BJ (cell line): ENCODE results near the gene DKKL1. TPM values are rescaled to one million over a fixed set of nuclear protein-coding genes. Genes with fewer than 3 reads are reported as not detected.
A peak's percentile ranks its signal among the peaks of the same experiment; 100 is the strongest.
"Not testable (repeated sequence)": the region's sequence is repeated elsewhere in the genome, so short reads cannot be mapped to it uniquely, and the experiment has no call there.

ENCODE experiments used
- CTCF ChIA-PET: fragments of 350-600 bp; formaldehyde crosslinking; extraction: SDS; loops from one replicate; lab custom pipeline; 2021; ENCODE audit warnings: antibody characterized with exemption, inconsistent platforms; lab: Yijun Ruan, JAX
- POLR2A ChIA-PET: fragments of 300-600 bp; sonication (Branson Sonifier 250); formaldehyde crosslinking; extraction: SDS; loops from one replicate; lab custom pipeline; 2021; ENCODE audit warnings: antibody characterized with exemption; lab: Charles Lee
- DNase-seq: peaks from one replicate; pipeline ENCODE4 v3.0.0-alpha.2; 2011; ENCODE audit warnings: low read depth
- H3K27me3 ChIP-seq: 2 replicates; pipeline ENCODE4 v1.6.0; 2011; ENCODE audit warnings: low read length; ENCODE audit not compliant: control insufficient read depth, insufficient read depth
- H3K36me3 ChIP-seq: 2 replicates; pipeline ENCODE4 v1.5.1; 2011; ENCODE audit warnings: low read length; ENCODE audit not compliant: control insufficient read depth, insufficient read depth
- H3K4me3 ChIP-seq: 2 replicates; pipeline ENCODE4 v1.5.1; 2011; ENCODE audit warnings: low read depth, mild to moderate bottlenecking, control low read depth, low read length
- CTCF ChIP-seq: IDR thresholded peaks from 2 replicates; pipeline ENCODE4 v1.5.1; 2011; ENCODE audit warnings: low read depth, mild to moderate bottlenecking, control low read depth, inconsistent platforms, low read length, moderate library complexity; ENCODE audit not compliant: insufficient read depth
- polyA plus RNA-seq: library from polyadenylated mRNA; depleted of rRNA; stranded (reverse); fragments of >200 nt; gene quantifications from 2 replicates; pipeline ENCODE4 v1.2.3, GENCODE V29; 2011

The DKKL1 gene
- polyA plus RNA-seq, 1 experiment = 0.10 TPM

GRCh38 chr19:49324801-49325576 lies 38.7 kb upstream of the DKKL1 start, which contains the start of gene SLC6A16:
Gene SLC6A16, minus strand, starts transcription at chr19:49325191. Its CDS starts 13,844 bp downstream, at chr19:49311347.
- Histone ChIP-seq H3K36me3 (no peaks in the 10 kb centered on the region), H3K4me3 (no peak within 1 kb of the TSS), H3K27me3 (no peaks in the 10 kb centered on the region)
- no peak for TF ChIP-seq CTCF
- ChIA-PET CTCF (interaction anchor here (1.5 to 1.6 kb wide), 2 partner anchors 24 kb away, joined by 4 to 10 read pairs; no protein-coding TSS in a partner anchor), POLR2A (interaction anchor here (0.6 kb wide), 1 partner anchor 239 kb away, joined by 5 read pairs; no protein-coding TSS in a partner anchor)
- no peak for DNase-seq

- CTCF ChIA-PET = interaction anchor here (1.6 kb wide), 1 partner anchor 24 kb away, joined by 4 read pairs; no protein-coding TSS in a partner anchor
- H3K4me3 ChIP-seq, H3K36me3 ChIP-seq, DNase-seq, POLR2A ChIA-PET, H3K27me3 ChIP-seq: not testable (repeated sequence)
Measured at GRCh38 chr19:49325756-49326155, 37.9 kb upstream of the DKKL1 start.

- Histone ChIP-seq H3K4me3 (no peak overlapping the region), H3K27me3 (no peaks in the 10 kb centered on the region), H3K36me3 (no peaks in the 10 kb centered on the region)
- POLR2A ChIA-PET = no interaction called here
- TF ChIP-seq CTCF = no peak
- CTCF ChIA-PET = interaction anchor here (0.6 to 1.6 kb wide), 2 partner anchors 12 to 25 kb away, joined by 3 to 4 read pairs; no protein-coding TSS in a partner anchor
- no peak for DNase-seq
Measured at GRCh38 chr19:49326165-49326704, 37.4 kb upstream of the DKKL1 start.

GRCh38 chr19:49327878-49328544 lies 35.7 kb upstream of the DKKL1 start:
- POLR2A ChIA-PET = no interaction called here
- CTCF ChIA-PET = interaction anchor here (0.7 to 1.2 kb wide), 4 partner anchors 12 to 230 kb away, joined by 3 to 6 read pairs (median 4); no protein-coding TSS in a partner anchor
- Histone ChIP-seq H3K36me3 (no peaks in the 10 kb centered on the region), H3K27me3 (no peaks in the 10 kb centered on the region), H3K4me3 (no peak overlapping the region)
- peak; percentile 71 for TF ChIP-seq CTCF
- DNase-seq = no peak

GRCh38 chr19:49328741-49329140 lies 34.9 kb upstream of the DKKL1 start:
- TF ChIP-seq CTCF = no peak
- POLR2A ChIA-PET = no interaction called here
- CTCF ChIA-PET = no interaction called here
- no peak for DNase-seq
- Histone ChIP-seq H3K27me3 (no peaks in the 10 kb centered on the region), H3K36me3 (no peaks in the 10 kb centered on the region), H3K4me3 (no peak overlapping the region)

- H3K27me3 ChIP-seq, DNase-seq, H3K4me3 ChIP-seq, POLR2A ChIA-PET, H3K36me3 ChIP-seq: not testable (repeated sequence)
- CTCF ChIA-PET = interaction anchor here (1.4 kb wide), 1 partner anchor 30 kb away, joined by 6 read pairs; no protein-coding TSS in a partner anchor
Measured at GRCh38 chr19:49331187-49331586, 32.5 kb upstream of the DKKL1 start.
